Muscle of leg (tissue), 9 donors: Measurements from ENCODE around the gene CD101. TPM values are rescaled to one million over a fixed set of nuclear protein-coding genes. Genes with fewer than 3 reads are reported as not detected.

Experiments used
- polyA plus RNA-seq, 8 donors: library from polyadenylated mRNA; unstranded; fragments of 120-200 nt; gene quantifications; one replicate each; pipeline versions ENCODE4 v1.2.1 to v1.2.3, GENCODE V29; 2013; ENCODE audit warnings: inconsistent platforms in 1 of 8, low replicate concordance in 1 of 8; ENCODE audit not compliant: insufficient read length in 8 of 8, insufficient read depth in 1 of 8
- total RNA-seq: library from RNA; stranded (reverse); fragments of 120-200 nt; gene quantifications from one replicate; pipeline ENCODE4 v1.2.4, GENCODE V29; 2013

CD101 gene
- total and polyA plus RNA-seq, 9 donors = 3.5 to 8.4 (median 5.0) TPM

Other genes starting within 250 kb of the CD101 start
- 0.22 TPM for gene CD2, start 247.3 kb upstream of the CD101 start, total RNA-seq
- under 1 TPM; 0.19 to 0.46 (median 0.31) TPM for gene CD2, start 247.3 kb upstream of the CD101 start, polyA plus RNA-seq
- 127 TPM for gene PTGFRN, start 91.8 kb upstream of the CD101 start, total RNA-seq
- 100 to 1,000 TPM in 7 of 8 donors, 10 to 100 TPM in 1; 74.1 to 157 (median 128) TPM for gene PTGFRN, start 91.8 kb upstream of the CD101 start, polyA plus RNA-seq
- 12.1 TPM for gene TTF2, start 58.6 kb downstream of the CD101 start, total RNA-seq
- gene TTF2, start 58.6 kb downstream of the CD101 start, polyA plus RNA-seq = 10 to 100 TPM in 6 of 8 donors, 1 to 10 TPM in 2; 7.5 to 15.3 (median 10.8) TPM
- gene TRIM45, start 120.0 kb downstream of the CD101 start, total RNA-seq = 16.7 TPM
- 10 to 100 TPM; 15.7 to 25.5 (median 21.5) TPM for gene TRIM45, start 120.0 kb downstream of the CD101 start, polyA plus RNA-seq
- gene VTCN1, start 209.2 kb downstream of the CD101 start, total RNA-seq = 0.04 TPM
- gene VTCN1, start 209.2 kb downstream of the CD101 start, polyA plus RNA-seq = 1 to 10 TPM in 1 of 8 donors, under 1 TPM in 6, not detected in 1; 0.07 to 2.0 (median 0.11) TPM